Measurements from ENCODE around the gene MARCHF10.

MARCHF10 gene

GRCh38 chr17:62796291-62796690 is 11.8 kb downstream of the MARCHF10 start:
- ChIA-PET CTCF (interaction anchor here (0.7 kb wide), 1 partner anchor 25 kb away, joined by 3 read pairs; no protein-coding TSS in a partner anchor), POLR2A (no interaction called here)
- WGBS (ENCODE audit: insufficient coverage) = 100% methylated on average over 1 of the region's 1 CpG

GRCh38 chr17:62794666-62794971 is 13.5 kb downstream of the MARCHF10 start:
- peak overlapping the region in 1 of 2 experiments; percentile 49 for H3K27ac ChIP-seq (ENCODE audit: insufficient read depth in 1 of 2, low read depth in 1 of 2, low read length in 2 of 2, poor library complexity in 1 of 2, severe bottlenecking in 2 of 2)
- ChIA-PET CTCF (interaction anchor here (1.0 kb wide), 1 partner anchor 16 kb away, joined by 3 read pairs; no protein-coding TSS in a partner anchor), POLR2A (interaction anchor here (0.6 kb wide), 1 partner anchor 27 kb away, joined by 3 read pairs; no protein-coding TSS in a partner anchor)
- DNase-seq = peak; percentile 82 to 97 (median 95)
- H3K4me1 ChIP-seq (ENCODE audit: control extremely low read depth in 1 of 4, control insufficient read depth in 4 of 4, insufficient read depth in 4 of 4, low read length in 3 of 4) = peaks cover 0 to 25% (median 21%) of the 10 kb centered on the region in 4 experiments
- no peaks in the 10 kb centered on the region for H3K36me3 ChIP-seq (ENCODE audit: control insufficient read depth in 4 of 4, insufficient read depth in 4 of 4, low read length in 3 of 4)
- H3K27me3 ChIP-seq (replicated peaks in 2 of 5; ENCODE audit: control insufficient read depth in 4 of 5, insufficient read depth in 5 of 5, low read length in 4 of 5) = no peaks in the 10 kb centered on the region
- no peaks in the 10 kb centered on the region for H3K9me3 ChIP-seq (ENCODE audit: control extremely low read depth in 1 of 5, control insufficient read depth in 4 of 5, insufficient read depth in 2 of 5, low read depth in 1 of 5, low read length in 4 of 5)
- peak overlapping the region in 5 of 7 experiments; percentile 13 to 50 (median 38) for H3K4me3 ChIP-seq (ENCODE audit: control insufficient read depth in 1 of 7, extremely low read depth in 1 of 7, insufficient read depth in 4 of 7, low read depth in 2 of 7, low read length in 6 of 7)
- WGBS (ENCODE audit: insufficient coverage) = 0% methylated on average over 2 of the region's 4 CpGs

More at GRCh38 chr17:62796291-62796690, 11.8 kb downstream of the MARCHF10 start:
- Histone ChIP-seq H3K4me1 (ENCODE audit: control extremely low read depth in 1 of 4, control insufficient read depth in 4 of 4, insufficient read depth in 4 of 4, low read length in 3 of 4) (peaks cover 0 to 22% (median 17%) of the 10 kb centered on the region in 4 experiments), H3K4me3 (ENCODE audit: control insufficient read depth in 1 of 7, extremely low read depth in 1 of 7, insufficient read depth in 4 of 7, low read depth in 2 of 7, low read length in 6 of 7) (no peak overlapping the region), H3K27me3 (replicated peaks in 2 of 5; ENCODE audit: control insufficient read depth in 4 of 5, insufficient read depth in 5 of 5, low read length in 4 of 5) (no peaks in the 10 kb centered on the region), H3K27ac (ENCODE audit: insufficient read depth in 1 of 2, low read depth in 1 of 2, low read length in 2 of 2, poor library complexity in 1 of 2, severe bottlenecking in 2 of 2) (no peak overlapping the region), H3K36me3 (ENCODE audit: control insufficient read depth in 4 of 4, insufficient read depth in 4 of 4, low read length in 3 of 4) (no peaks in the 10 kb centered on the region), H3K9me3 (ENCODE audit: control extremely low read depth in 1 of 5, control insufficient read depth in 4 of 5, insufficient read depth in 2 of 5, low read depth in 1 of 5, low read length in 4 of 5) (no peaks in the 10 kb centered on the region)
- DNase-seq = no peak

GRCh38 chr17:62793919-62794665 is 14.0 kb downstream of the MARCHF10 start:
- Histone ChIP-seq H3K9me3 (ENCODE audit: control extremely low read depth in 1 of 5, control insufficient read depth in 4 of 5, insufficient read depth in 2 of 5, low read depth in 1 of 5, low read length in 4 of 5) (no peaks in the 10 kb centered on the region), H3K4me1 (ENCODE audit: control extremely low read depth in 1 of 4, control insufficient read depth in 4 of 4, insufficient read depth in 4 of 4, low read length in 3 of 4) (peaks cover 0 to 25% (median 21%) of the 10 kb centered on the region in 4 experiments), H3K4me3 (ENCODE audit: control insufficient read depth in 1 of 7, extremely low read depth in 1 of 7, insufficient read depth in 4 of 7, low read depth in 2 of 7, low read length in 6 of 7) (peak overlapping the region in 3 of 7 experiments; percentile 23 to 50 (median 38)), H3K27ac (ENCODE audit: insufficient read depth in 1 of 2, low read depth in 1 of 2, low read length in 2 of 2, poor library complexity in 1 of 2, severe bottlenecking in 2 of 2) (no peak overlapping the region), H3K27me3 (replicated peaks in 2 of 5; ENCODE audit: control insufficient read depth in 4 of 5, insufficient read depth in 5 of 5, low read length in 4 of 5) (no peaks in the 10 kb centered on the region), H3K36me3 (ENCODE audit: control insufficient read depth in 4 of 4, insufficient read depth in 4 of 4, low read length in 3 of 4) (no peaks in the 10 kb centered on the region)
- WGBS (ENCODE audit: insufficient coverage) = 0% methylated on average over 2 of the region's 3 CpGs
- CTCF ChIA-PET = interaction anchor here (1.0 kb wide), 1 partner anchor 17 kb away, joined by 3 read pairs; no protein-coding TSS in a partner anchor
- POLR2A ChIA-PET = interaction anchor here (0.6 kb wide), 1 partner anchor 28 kb away, joined by 3 read pairs; no protein-coding TSS in a partner anchor
- DNase-seq = no peak

GRCh38 chr17:62792447-62792800 is 15.7 kb downstream of the MARCHF10 start:
- no peaks in the 10 kb centered on the region for H3K9me3 ChIP-seq (ENCODE audit: control extremely low read depth in 1 of 5, control insufficient read depth in 4 of 5, insufficient read depth in 2 of 5, low read depth in 1 of 5, low read length in 4 of 5)
- CTCF ChIA-PET = no interaction called here
- 100% methylated on average over 1 of the region's 1 CpG for WGBS (ENCODE audit: insufficient coverage)
- H3K27me3 ChIP-seq (replicated peaks in 2 of 5; ENCODE audit: control insufficient read depth in 4 of 5, insufficient read depth in 5 of 5, low read length in 4 of 5) = no peaks in the 10 kb centered on the region
- H3K4me3 ChIP-seq (ENCODE audit: control insufficient read depth in 1 of 7, extremely low read depth in 1 of 7, insufficient read depth in 4 of 7, low read depth in 2 of 7, low read length in 6 of 7) = no peak overlapping the region
- no peak overlapping the region for H3K27ac ChIP-seq (ENCODE audit: insufficient read depth in 1 of 2, low read depth in 1 of 2, low read length in 2 of 2, poor library complexity in 1 of 2, severe bottlenecking in 2 of 2)
- H3K4me1 ChIP-seq (ENCODE audit: control extremely low read depth in 1 of 4, control insufficient read depth in 4 of 4, insufficient read depth in 4 of 4, low read length in 3 of 4) = peaks cover 0 to 25% (median 21%) of the 10 kb centered on the region in 4 experiments
- H3K36me3 ChIP-seq (ENCODE audit: control insufficient read depth in 4 of 4, insufficient read depth in 4 of 4, low read length in 3 of 4) = no peaks in the 10 kb centered on the region
- POLR2A ChIA-PET = no interaction called here
- no peak for DNase-seq

GRCh38 chr17:62791767-62792446 is 16.2 kb downstream of the MARCHF10 start:
- no peaks in the 10 kb centered on the region for H3K36me3 ChIP-seq (ENCODE audit: control insufficient read depth in 4 of 4, insufficient read depth in 4 of 4, low read length in 3 of 4)
- H3K27ac ChIP-seq (ENCODE audit: insufficient read depth in 1 of 2, low read depth in 1 of 2, low read length in 2 of 2, poor library complexity in 1 of 2, severe bottlenecking in 2 of 2) = no peak overlapping the region
- H3K4me1 ChIP-seq (ENCODE audit: control extremely low read depth in 1 of 4, control insufficient read depth in 4 of 4, insufficient read depth in 4 of 4, low read length in 3 of 4) = peaks cover 0 to 25% (median 21%) of the 10 kb centered on the region in 4 experiments
- WGBS (ENCODE audit: insufficient coverage) = 79% methylated on average over 6 of the region's 12 CpGs
- H3K4me3 ChIP-seq (ENCODE audit: control insufficient read depth in 1 of 7, extremely low read depth in 1 of 7, insufficient read depth in 4 of 7, low read depth in 2 of 7, low read length in 6 of 7) = no peak overlapping the region
- no peaks in the 10 kb centered on the region for H3K27me3 ChIP-seq (replicated peaks in 2 of 5; ENCODE audit: control insufficient read depth in 4 of 5, insufficient read depth in 5 of 5, low read length in 4 of 5)
- H3K9me3 ChIP-seq (ENCODE audit: control extremely low read depth in 1 of 5, control insufficient read depth in 4 of 5, insufficient read depth in 2 of 5, low read depth in 1 of 5, low read length in 4 of 5) = no peaks in the 10 kb centered on the region
- peak in 2 of 3 donors; percentile 29 to 38 for DNase-seq
- POLR2A ChIA-PET = no interaction called here
- CTCF ChIA-PET = no interaction called here

- 60% methylated on average over 5 of the region's 6 CpGs for WGBS (ENCODE audit: insufficient coverage)
- CTCF ChIA-PET = no interaction called here
- no peaks in the 10 kb centered on the region for H3K27me3 ChIP-seq (replicated peaks in 2 of 5; ENCODE audit: control insufficient read depth in 4 of 5, insufficient read depth in 5 of 5, low read length in 4 of 5)
- no peaks in the 10 kb centered on the region for H3K36me3 ChIP-seq (ENCODE audit: control insufficient read depth in 4 of 4, insufficient read depth in 4 of 4, low read length in 3 of 4)
- peaks cover 0 to 25% (median 21%) of the 10 kb centered on the region in 4 experiments for H3K4me1 ChIP-seq (ENCODE audit: control extremely low read depth in 1 of 4, control insufficient read depth in 4 of 4, insufficient read depth in 4 of 4, low read length in 3 of 4)
- no peak overlapping the region for H3K27ac ChIP-seq (ENCODE audit: insufficient read depth in 1 of 2, low read depth in 1 of 2, low read length in 2 of 2, poor library complexity in 1 of 2, severe bottlenecking in 2 of 2)
- H3K4me3 ChIP-seq (ENCODE audit: control insufficient read depth in 1 of 7, extremely low read depth in 1 of 7, insufficient read depth in 4 of 7, low read depth in 2 of 7, low read length in 6 of 7) = no peak overlapping the region
- POLR2A ChIA-PET = no interaction called here
- no peaks in the 10 kb centered on the region for H3K9me3 ChIP-seq (ENCODE audit: control extremely low read depth in 1 of 5, control insufficient read depth in 4 of 5, insufficient read depth in 2 of 5, low read depth in 1 of 5, low read length in 4 of 5)
- peak; percentile 7 to 71 (median 48) for DNase-seq
Measured at GRCh38 chr17:62791235-62791734, 16.8 kb downstream of the MARCHF10 start.

- POLR2A ChIA-PET = no interaction called here
- Histone ChIP-seq H3K27me3 (replicated peaks in 2 of 5; ENCODE audit: control insufficient read depth in 4 of 5, insufficient read depth in 5 of 5, low read length in 4 of 5) (no peaks in the 10 kb centered on the region), H3K4me1 (ENCODE audit: control extremely low read depth in 1 of 4, control insufficient read depth in 4 of 4, insufficient read depth in 4 of 4, low read length in 3 of 4) (peaks cover 0 to 24% (median 21%) of the 10 kb centered on the region in 4 experiments), H3K27ac (ENCODE audit: insufficient read depth in 1 of 2, low read depth in 1 of 2, low read length in 2 of 2, poor library complexity in 1 of 2, severe bottlenecking in 2 of 2) (no peak overlapping the region), H3K4me3 (ENCODE audit: control insufficient read depth in 1 of 7, extremely low read depth in 1 of 7, insufficient read depth in 4 of 7, low read depth in 2 of 7, low read length in 6 of 7) (no peak overlapping the region), H3K9me3 (ENCODE audit: control extremely low read depth in 1 of 5, control insufficient read depth in 4 of 5, insufficient read depth in 2 of 5, low read depth in 1 of 5, low read length in 4 of 5) (no peaks in the 10 kb centered on the region), H3K36me3 (ENCODE audit: control insufficient read depth in 4 of 4, insufficient read depth in 4 of 4, low read length in 3 of 4) (no peaks in the 10 kb centered on the region)
- WGBS (ENCODE audit: insufficient coverage) = 100% methylated on average over 7 of the region's 7 CpGs
- DNase-seq = no peak
- CTCF ChIA-PET = no interaction called here
Measured at GRCh38 chr17:62790564-62790986, 17.5 kb downstream of the MARCHF10 start.
